Activated CD4-positive, alpha-beta T cell treated with anti-CD3 and anti-CD28 coated beads, Interleukin-2, amount 10 ng/mL, durations not matched to agents 24 days and 14 days (primary cell): ENCODE measurements around the gene SOX3. TPM values are rescaled to one million over a fixed set of nuclear protein-coding genes. Genes with fewer than 3 reads are reported as not detected.

Experiments used
- DNase-seq: peaks from one replicate; pipeline ENCODE4 v3.0.0; 2022
- H3K27ac Mint-ChIP-seq: one replicate; pipeline ENCODE4 v1.8.0; 2022; ENCODE audit warnings: mild to moderate bottlenecking, mixed read lengths
- H3K27me3 Mint-ChIP-seq: one replicate; pipeline ENCODE4 v1.8.0; 2022; ENCODE audit warnings: mixed read lengths
- H3K36me3 Mint-ChIP-seq: one replicate; pipeline ENCODE4 v1.8.0; 2022; ENCODE audit warnings: low read depth, mild to moderate bottlenecking, mixed read lengths
- H3K4me1 Mint-ChIP-seq: one replicate; pipeline ENCODE4 v1.8.0; 2021; ENCODE audit warnings: mixed read lengths
- H3K4me3 Mint-ChIP-seq: one replicate; pipeline ENCODE4 v1.8.0; 2022; ENCODE audit warnings: mild to moderate bottlenecking, moderate library complexity, mixed read lengths
- H3K9me3 Mint-ChIP-seq: one replicate; pipeline ENCODE4 v1.8.0; 2021; ENCODE audit warnings: mixed read lengths
- intact Hi-C: fragments of 100-400 bp; cut with micrococcal nuclease; formaldehyde crosslinking; loops from one replicate; pipeline ENCODE4 v1.15.1; 2023
- total RNA-seq: library from RNA; stranded (reverse); gene quantifications from 2 replicates; pipeline ENCODE4 v1.2.3, GENCODE V29; 2022

Gene SOX3
- total RNA-seq, 1 donor from 2014 or later, result not detected

GRCh38 chrX:140505421-140506337 is 810 bp upstream of the SOX3 start:
- DNase-seq, result no peak
- intact Hi-C loops, result loop anchor here (10.0 kb wide), 1 partner anchor 1301 kb away; no protein-coding TSS in a partner anchor
- H3K9me3 Mint-ChIP-seq, result no peaks in the 10 kb centered on the region
- H3K27ac Mint-ChIP-seq, result no peak overlapping the region
- H3K27me3 Mint-ChIP-seq, result peaks cover 54% of the 10 kb centered on the region
- H3K4me3 Mint-ChIP-seq, result no peak overlapping the region
- H3K36me3 Mint-ChIP-seq, result no peaks in the 10 kb centered on the region
- no peaks in the 10 kb centered on the region for H3K4me1 Mint-ChIP-seq

GRCh38 chrX:140503714-140504351 is 1.0 kb downstream of the SOX3 start:
- Mint-ChIP-seq H3K27me3 (peaks cover 48% of the 10 kb centered on the region), H3K27ac (no peak overlapping the region), H3K36me3 (no peaks in the 10 kb centered on the region), H3K4me3 (no peak overlapping the region), H3K4me1 (no peaks in the 10 kb centered on the region), H3K9me3 (no peaks in the 10 kb centered on the region)
- intact Hi-C loops, result loop anchor here (10.0 kb wide), 1 partner anchor 1299 kb away; no protein-coding TSS in a partner anchor
- no peak for DNase-seq

GRCh38 chrX:140503238-140503601 is 1.6 kb downstream of the SOX3 start:
- no peak overlapping the region for H3K27ac Mint-ChIP-seq
- no peak overlapping the region for H3K4me3 Mint-ChIP-seq
- intact Hi-C loops, result loop anchor here (10.0 kb wide), 1 partner anchor 1298 kb away; no protein-coding TSS in a partner anchor
- DNase-seq, result no peak
- H3K27me3 Mint-ChIP-seq, result peaks cover 46% of the 10 kb centered on the region
- no peaks in the 10 kb centered on the region for H3K36me3 Mint-ChIP-seq
- no peaks in the 10 kb centered on the region for H3K4me1 Mint-ChIP-seq
- H3K9me3 Mint-ChIP-seq, result no peaks in the 10 kb centered on the region

- intact Hi-C loops, result loop anchor here (10.0 kb wide), 1 partner anchor 1298 kb away; no protein-coding TSS in a partner anchor
- H3K27me3 Mint-ChIP-seq, result peaks cover 45% of the 10 kb centered on the region
- no peaks in the 10 kb centered on the region for H3K4me1 Mint-ChIP-seq
- no peak overlapping the region for H3K4me3 Mint-ChIP-seq
- H3K27ac Mint-ChIP-seq, result no peak overlapping the region
- H3K9me3 Mint-ChIP-seq, result no peaks in the 10 kb centered on the region
- H3K36me3 Mint-ChIP-seq, result no peaks in the 10 kb centered on the region
- no peak for DNase-seq
These were observed 2.2 kb downstream of the SOX3 start for GRCh38 chrX:140502491-140503237.

GRCh38 chrX:140501940-140502468 is 2.9 kb downstream of the SOX3 start:
- H3K9me3 Mint-ChIP-seq, result no peaks in the 10 kb centered on the region
- no peaks in the 10 kb centered on the region for H3K4me1 Mint-ChIP-seq
- peaks cover 40% of the 10 kb centered on the region for H3K27me3 Mint-ChIP-seq
- H3K4me3 Mint-ChIP-seq, result no peak overlapping the region
- no peak overlapping the region for H3K27ac Mint-ChIP-seq
- DNase-seq, result no peak
- intact Hi-C loops, result loop anchor here (10.0 kb wide), 1 partner anchor 1297 kb away; no protein-coding TSS in a partner anchor
- H3K36me3 Mint-ChIP-seq, result no peaks in the 10 kb centered on the region

GRCh38 chrX:140501321-140501720 is 3.5 kb downstream of the SOX3 start:
- intact Hi-C loops, result loop anchor here (10.0 kb wide), 1 partner anchor 1297 kb away; no protein-coding TSS in a partner anchor

GRCh38 chrX:140500441-140500840 is 4.4 kb downstream of the SOX3 start:
- DNase-seq, result no peak
- no peaks in the 10 kb centered on the region for H3K9me3 Mint-ChIP-seq
- H3K27ac Mint-ChIP-seq, result no peak overlapping the region
- H3K36me3 Mint-ChIP-seq, result no peaks in the 10 kb centered on the region
- H3K4me1 Mint-ChIP-seq, result no peaks in the 10 kb centered on the region
- intact Hi-C loops, result loop anchor here (10.0 kb wide), 1 partner anchor 1296 kb away; no protein-coding TSS in a partner anchor
- H3K4me3 Mint-ChIP-seq, result no peak overlapping the region
- H3K27me3 Mint-ChIP-seq, result peaks cover 30% of the 10 kb centered on the region

More at GRCh38 chrX:140501321-140501720, 3.5 kb downstream of the SOX3 start:
- H3K27ac Mint-ChIP-seq, result no peak overlapping the region
- no peaks in the 10 kb centered on the region for H3K4me1 Mint-ChIP-seq
- no peak for DNase-seq
- H3K9me3 Mint-ChIP-seq, result no peaks in the 10 kb centered on the region
- H3K27me3 Mint-ChIP-seq, result peaks cover 35% of the 10 kb centered on the region
- H3K36me3 Mint-ChIP-seq, result no peaks in the 10 kb centered on the region
- H3K4me3 Mint-ChIP-seq, result no peak overlapping the region

GRCh38 chrX:140495739-140496138 is 9.1 kb downstream of the SOX3 start:
- peaks cover 9% of the 10 kb centered on the region for H3K27me3 Mint-ChIP-seq
- no peak overlapping the region for H3K4me3 Mint-ChIP-seq
- H3K36me3 Mint-ChIP-seq, result no peaks in the 10 kb centered on the region
- intact Hi-C loops, result no loop called here
- H3K4me1 Mint-ChIP-seq, result no peaks in the 10 kb centered on the region
- H3K27ac Mint-ChIP-seq, result no peak overlapping the region
- H3K9me3 Mint-ChIP-seq, result no peaks in the 10 kb centered on the region
- no peak for DNase-seq

- DNase-seq, result no peak
- Mint-ChIP-seq H3K27me3 (no peaks in the 10 kb centered on the region), H3K27ac (no peak overlapping the region), H3K9me3 (no peaks in the 10 kb centered on the region), H3K4me1 (no peaks in the 10 kb centered on the region), H3K4me3 (no peak overlapping the region), H3K36me3 (no peaks in the 10 kb centered on the region)
- intact Hi-C loops, result no loop called here
These were observed 12.5 kb downstream of the SOX3 start for GRCh38 chrX:140492066-140492994.

- no peaks in the 10 kb centered on the region for H3K27me3 Mint-ChIP-seq
- intact Hi-C loops, result no loop called here
- no peaks in the 10 kb centered on the region for H3K9me3 Mint-ChIP-seq
- no peak overlapping the region for H3K27ac Mint-ChIP-seq
- H3K36me3 Mint-ChIP-seq, result no peaks in the 10 kb centered on the region
- H3K4me1 Mint-ChIP-seq, result no peaks in the 10 kb centered on the region
- DNase-seq, result no peak
- H3K4me3 Mint-ChIP-seq, result no peak overlapping the region
These were observed 24.1 kb downstream of the SOX3 start for GRCh38 chrX:140480765-140481164.

GRCh38 chrX:140477987-140478386 is 26.9 kb downstream of the SOX3 start:
- Mint-ChIP-seq H3K36me3 (no peaks in the 10 kb centered on the region), H3K27me3 (no peaks in the 10 kb centered on the region), H3K27ac (no peak overlapping the region), H3K9me3 (peaks cover 3% of the 10 kb centered on the region), H3K4me3 (no peak overlapping the region), H3K4me1 (no peaks in the 10 kb centered on the region)
- no peak for DNase-seq
- intact Hi-C loops, result no loop called here

GRCh38 chrX:140475025-140475424 is 29.8 kb downstream of the SOX3 start:
- Mint-ChIP-seq H3K27me3 (no peaks in the 10 kb centered on the region), H3K36me3 (no peaks in the 10 kb centered on the region), H3K4me3 (no peak overlapping the region), H3K4me1 (no peaks in the 10 kb centered on the region), H3K9me3 (peaks cover 3% of the 10 kb centered on the region), H3K27ac (no peak overlapping the region)
- intact Hi-C loops, result no loop called here
- no peak for DNase-seq
